Activated gamma-delta T cell treated with Interleukin-2 at 50 U/mL for 16 hours (primary cell): ENCODE data around the gene TTC28.
"Not testable (repeated sequence)": the region's sequence is repeated elsewhere in the genome, so short reads cannot be mapped to it uniquely, and the experiment has no call there.

Source experiments
- DNase-seq: peaks from one replicate; pipeline ENCODE4 v3.0.0-alpha.2; 2020

TTC28 gene

DNA sequence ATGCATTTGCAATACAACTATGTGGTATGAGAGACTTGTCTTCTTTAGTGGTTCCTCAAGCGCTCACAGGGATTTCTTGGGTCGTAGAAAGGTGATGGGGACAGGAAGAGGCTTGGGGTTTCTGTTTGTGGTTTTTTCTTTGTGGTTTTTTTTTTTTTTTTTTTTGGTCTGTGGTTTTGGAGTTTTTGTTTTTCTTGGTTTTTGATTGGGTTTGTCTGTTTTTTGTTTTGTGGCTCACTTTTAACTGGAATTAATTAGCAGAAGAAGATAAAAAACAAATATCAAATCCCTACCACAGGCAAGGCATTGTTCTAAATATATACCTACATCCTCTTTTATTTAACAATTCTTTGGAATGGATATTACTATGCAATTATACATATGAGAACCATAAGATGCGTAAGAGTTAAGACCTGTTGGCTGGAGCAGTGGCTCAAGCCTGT, 5.5 kb downstream of the TTC28 start:
- peak; percentile 20 for DNase-seq

- no peak for DNase-seq
Observed at GRCh38 chr22:28670756-28671155, 8.9 kb downstream of the TTC28 start.

DNA sequence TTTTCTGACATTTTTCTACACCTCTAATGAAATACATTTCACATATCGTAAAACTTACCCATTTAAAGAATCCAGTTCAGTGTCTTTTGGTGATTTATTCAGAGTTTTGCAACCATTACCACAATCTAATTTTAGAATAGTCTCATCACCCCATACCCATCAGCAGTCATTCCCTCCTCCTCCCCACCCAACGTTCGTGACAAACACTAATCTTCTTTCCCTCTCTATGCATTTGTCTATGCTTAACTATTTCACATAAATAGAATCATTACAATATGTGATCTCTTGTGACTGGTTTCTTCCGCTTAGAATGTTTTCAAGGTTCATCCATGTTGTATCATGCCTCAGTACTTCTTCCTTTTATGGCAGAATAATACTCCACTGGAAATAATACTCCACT, 9.5 kb downstream of the TTC28 start:
- no peak for DNase-seq

- DNase-seq, result no peak
Observed at GRCh38 chr22:28669387-28669786, 10.3 kb downstream of the TTC28 start.

- DNase-seq, result not testable (repeated sequence)
Observed at GRCh38 chr22:28663569-28663942, 16.1 kb downstream of the TTC28 start.

DNA sequence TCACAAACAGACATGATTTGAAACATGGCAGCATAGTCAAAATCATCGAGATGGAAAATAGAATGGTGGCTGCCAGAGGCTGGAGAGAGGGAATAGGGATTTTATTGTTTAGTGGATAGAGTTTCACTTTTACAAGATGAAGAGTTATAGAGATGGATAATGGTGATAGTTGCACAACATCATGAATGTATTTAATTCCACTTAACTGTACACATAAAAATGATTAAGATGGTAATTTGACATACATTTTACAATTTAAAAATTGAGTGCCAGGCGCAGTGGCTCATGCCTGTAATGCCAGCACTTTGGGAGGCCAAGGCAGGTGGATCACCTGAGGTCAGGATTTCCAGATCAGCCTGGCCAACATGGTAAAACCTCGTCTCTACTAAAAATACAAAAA, 21.2 kb downstream of the TTC28 start:
- no peak for DNase-seq

GRCh38 chr22:28656181-28656580, 23.5 kb downstream of the TTC28 start:
- DNase-seq, result no peak

DNA sequence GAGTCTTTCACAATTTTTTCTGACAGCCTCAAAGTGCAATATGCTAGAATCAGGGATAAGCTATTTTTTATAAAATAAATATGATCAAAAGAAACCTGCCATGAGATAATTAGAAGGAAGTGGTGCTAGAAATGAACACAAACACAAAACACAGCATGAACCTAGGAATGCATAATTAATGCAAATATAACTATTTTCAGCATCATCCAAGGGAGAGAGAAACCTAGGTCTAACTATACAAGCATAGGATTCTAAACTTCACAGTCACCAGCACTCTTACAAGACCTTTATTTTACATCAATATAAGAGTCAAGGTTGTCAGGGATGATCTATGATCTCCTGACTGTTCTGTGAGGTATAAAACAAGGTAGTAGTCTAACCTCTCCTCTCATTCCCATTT, 29.2 kb downstream of the TTC28 start:
- no peak for DNase-seq

DNA sequence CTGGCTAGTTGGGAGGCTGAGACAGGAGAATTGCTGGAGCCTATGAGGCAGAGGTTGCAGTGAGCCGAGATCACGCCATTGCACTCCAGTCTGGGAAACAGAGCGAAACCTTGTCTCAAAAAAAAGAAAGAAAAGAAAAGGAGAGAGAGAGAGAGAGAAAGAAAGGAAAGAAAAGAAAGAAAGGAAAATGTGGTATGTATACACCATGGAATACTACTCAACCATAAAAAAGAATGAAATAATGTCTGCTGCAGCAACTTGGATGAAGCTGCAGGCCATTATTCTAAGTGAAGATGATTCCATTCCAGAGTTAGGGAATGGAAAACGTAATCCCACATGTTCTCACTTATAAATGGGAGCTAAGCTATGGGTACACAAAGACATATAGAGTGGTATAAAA, 30.8 kb downstream of the TTC28 start:
- no peak for DNase-seq

- no peak for DNase-seq
Observed at GRCh38 chr22:28647216-28647615, 32.4 kb downstream of the TTC28 start.

DNA sequence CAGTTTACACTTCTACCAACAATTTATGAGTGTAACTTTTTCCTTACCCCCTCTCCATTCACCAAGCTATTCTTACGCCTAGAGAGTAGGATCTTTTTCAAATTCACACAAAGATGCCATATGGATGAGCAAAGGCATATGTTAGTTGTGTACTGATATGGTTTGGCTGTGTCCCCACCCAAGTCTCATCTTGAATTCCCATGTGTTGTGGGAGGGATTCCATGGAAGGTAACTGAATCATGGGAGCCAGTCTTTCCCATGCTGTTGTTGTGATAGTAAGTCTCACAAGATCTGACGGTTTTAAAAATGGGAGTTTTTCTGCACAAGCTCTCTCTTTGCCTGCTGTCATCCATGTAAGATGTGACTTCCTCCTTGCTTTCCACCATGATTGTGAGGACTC, 40.3 kb downstream of the TTC28 start:
- DNase-seq, result no peak

GRCh38 chr22:28637225-28637624, 42.4 kb downstream of the TTC28 start:
- no peak for DNase-seq

- no peak for DNase-seq
Observed at GRCh38 chr22:28630177-28630574, 49.5 kb downstream of the TTC28 start.

- DNase-seq, result no peak
Observed at GRCh38 chr22:28629420-28630176, 50.0 kb downstream of the TTC28 start.

GRCh38 chr22:28628766-28629165, 50.9 kb downstream of the TTC28 start:
- DNase-seq, result no peak

DNA sequence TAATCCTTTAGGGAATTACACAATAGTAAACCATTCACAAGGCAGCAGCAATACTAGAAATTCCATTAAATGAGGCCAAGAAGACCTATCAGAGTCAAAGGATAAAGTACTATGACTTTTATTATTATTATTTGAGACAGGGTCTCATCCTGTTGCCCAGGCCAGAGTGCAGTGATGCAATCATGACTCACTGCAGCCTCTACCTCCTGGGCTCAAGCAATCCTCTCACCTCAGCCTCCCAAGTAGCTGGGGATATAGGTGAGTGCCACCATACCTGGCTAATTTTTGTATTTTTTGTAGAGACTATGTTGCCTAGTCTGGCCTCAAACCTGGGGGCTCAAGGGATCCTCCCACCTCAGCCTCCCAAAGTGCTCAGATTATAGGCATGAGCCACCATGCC, 51.8 kb downstream of the TTC28 start:
- DNase-seq, result no peak

DNA sequence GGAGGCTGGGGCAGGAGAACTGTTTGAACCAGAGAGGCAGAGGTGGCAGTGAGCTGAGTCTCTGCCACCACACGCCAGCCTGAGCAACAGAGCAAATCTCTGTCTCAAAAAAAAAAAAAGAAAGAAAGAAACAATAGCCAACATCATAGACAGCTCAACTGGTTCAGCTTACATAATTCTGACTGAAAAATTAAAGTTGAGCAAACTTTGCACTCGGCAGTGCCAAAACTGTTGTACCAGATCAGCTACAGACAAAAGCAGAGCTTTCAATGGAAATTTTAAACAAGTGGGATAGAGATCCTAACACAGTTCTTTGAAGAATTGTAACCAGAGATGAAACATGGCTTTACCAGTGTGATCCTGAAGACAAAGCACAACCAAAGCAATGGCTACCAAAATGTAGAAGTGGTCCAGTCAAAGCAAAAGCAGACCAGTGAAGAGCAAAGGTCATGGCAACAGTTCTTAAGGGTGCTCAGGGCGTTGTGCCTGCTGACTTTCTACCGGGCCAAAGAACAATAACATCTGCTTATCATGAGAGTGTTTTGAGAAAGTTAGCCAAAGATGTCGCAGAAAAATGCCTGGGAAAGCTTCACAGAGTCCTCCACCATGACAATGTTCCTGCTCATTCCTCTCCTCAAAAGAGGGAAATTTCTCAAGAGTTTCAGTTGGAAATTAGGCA, 59.3 kb downstream of the TTC28 start:
- DNase-seq, result no peak

DNA sequence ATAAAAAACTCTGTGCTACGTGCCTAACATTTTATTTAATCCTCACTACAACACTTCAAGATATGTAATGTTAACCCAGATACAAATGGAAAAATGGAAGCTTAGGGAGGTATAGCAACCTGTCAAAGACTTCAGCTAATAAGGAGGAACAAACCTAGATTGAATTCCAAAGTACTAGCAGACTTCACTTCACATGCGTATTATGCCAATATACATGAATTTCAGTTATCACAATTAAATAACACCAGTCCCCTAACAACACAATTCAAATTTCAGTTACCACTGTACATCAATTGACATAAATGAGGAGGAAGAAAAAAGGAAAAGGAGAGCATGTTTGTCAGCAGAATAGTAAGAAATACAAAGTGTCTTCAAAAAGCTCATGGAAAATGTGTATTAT, 60.4 kb downstream of the TTC28 start:
- no peak for DNase-seq

GRCh38 chr22:28615423-28615822, 64.2 kb downstream of the TTC28 start:
- not testable (repeated sequence) for DNase-seq

DNA sequence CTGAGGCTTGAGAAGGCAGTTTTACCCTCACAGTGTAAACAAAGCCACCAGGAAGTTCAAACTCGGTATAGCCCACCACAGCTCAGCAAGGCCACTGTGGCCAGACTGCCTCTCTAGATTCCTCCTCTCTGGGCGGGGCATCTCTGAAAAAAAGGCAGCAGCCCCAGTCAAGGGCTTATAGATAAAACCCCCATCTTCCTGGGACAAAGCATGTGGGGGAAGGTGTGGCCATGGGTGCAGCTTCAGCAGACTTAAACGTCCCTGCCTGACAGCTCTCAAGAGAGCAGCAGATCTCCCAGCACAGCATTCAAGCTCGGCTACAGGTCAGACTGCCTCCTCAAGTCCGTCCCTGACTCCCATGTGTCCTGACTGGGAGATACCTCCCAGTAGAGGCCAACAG, 69.7 kb downstream of the TTC28 start:
- DNase-seq, result no peak

- DNase-seq, result no peak
Observed at GRCh38 chr22:28608546-28608945, 71.1 kb downstream of the TTC28 start.

GRCh38 chr22:28607795-28608194, 71.8 kb downstream of the TTC28 start:
- no peak for DNase-seq

- DNase-seq, result no peak
Observed at GRCh38 chr22:28604966-28605761, 74.5 kb downstream of the TTC28 start.

GRCh38 chr22:28601915-28602314, 77.7 kb downstream of the TTC28 start:
- DNase-seq, result no peak
